Measurements from ENCODE around the gene VWDE.
"Not testable (repeated sequence)": the region's sequence is repeated elsewhere in the genome, so short reads cannot be mapped to it uniquely, and the experiment has no call there.

The VWDE gene

GRCh38 chr7:12403287-12404181, at the start of gene VWDE:
Gene VWDE, minus strand, starts transcription at chr7:12403865. Its CDS starts 149 bp downstream, at chr7:12403716.
- peak; percentile 35 for DNase-seq (ENCODE audit: low spot score)

- not testable (repeated sequence) for DNase-seq (ENCODE audit: low spot score)
Measured at GRCh38 chr7:12453136-12453535, 49.5 kb upstream of the VWDE start.

- no peak for DNase-seq (ENCODE audit: low spot score)
Measured at GRCh38 chr7:12450615-12451014, 47.0 kb upstream of the VWDE start.

GRCh38 chr7:12444785-12445184, 41.1 kb upstream of the VWDE start:
- no peak for DNase-seq (ENCODE audit: low spot score)

- DNase-seq (ENCODE audit: low spot score), result no peak
Measured at GRCh38 chr7:12440229-12440628, 36.6 kb upstream of the VWDE start.

GRCh38 chr7:12436896-12437535, 33.4 kb upstream of the VWDE start:
- DNase-seq (ENCODE audit: low spot score), result peak; percentile 64

- DNase-seq (ENCODE audit: low spot score), result no peak
Measured at GRCh38 chr7:12436126-12436525, 32.5 kb upstream of the VWDE start.

GRCh38 chr7:12434012-12434642, 30.5 kb upstream of the VWDE start:
- no peak for DNase-seq (ENCODE audit: low spot score)

GRCh38 chr7:12431886-12432556, 28.4 kb upstream of the VWDE start:
- no peak for DNase-seq (ENCODE audit: low spot score)

GRCh38 chr7:12425311-12425710, 21.6 kb upstream of the VWDE start:
- no peak for DNase-seq (ENCODE audit: low spot score)

GRCh38 chr7:12423997-12424745, 20.5 kb upstream of the VWDE start:
- no peak for DNase-seq (ENCODE audit: low spot score)

- no peak for DNase-seq (ENCODE audit: low spot score)
Measured at GRCh38 chr7:12423355-12423996, 19.8 kb upstream of the VWDE start.

GRCh38 chr7:12422554-12423320, 19.1 kb upstream of the VWDE start:
- no peak for DNase-seq (ENCODE audit: low spot score)

- DNase-seq (ENCODE audit: low spot score), result no peak
Measured at GRCh38 chr7:12418452-12418851, 14.8 kb upstream of the VWDE start.

GRCh38 chr7:12415072-12415471, 11.4 kb upstream of the VWDE start:
- DNase-seq (ENCODE audit: low spot score), result no peak

GRCh38 chr7:12412407-12412806, 8.7 kb upstream of the VWDE start:
- DNase-seq (ENCODE audit: low spot score), result no peak

- DNase-seq (ENCODE audit: low spot score), result no peak
Measured at GRCh38 chr7:12410523-12410922, 6.9 kb upstream of the VWDE start.

- no peak for DNase-seq (ENCODE audit: low spot score)
Measured at GRCh38 chr7:12409097-12409711, 5.5 kb upstream of the VWDE start.

GRCh38 chr7:12407652-12408051, 4.0 kb upstream of the VWDE start:
- not testable (repeated sequence) for DNase-seq (ENCODE audit: low spot score)

- no peak for DNase-seq (ENCODE audit: low spot score)
Measured at GRCh38 chr7:12402365-12402725, 1.3 kb downstream of the VWDE start.
